HG03066 (cell line): ENCODE data around the gene ZC3H7A.

Experiments
- ATAC-seq: cut with Tn5 transposase; IDR thresholded peaks from one replicate; pipeline ENCODE4 v1.9.1; 2021; ENCODE audit warnings: low read depth; ENCODE audit not compliant: unreplicated experiment

The ZC3H7A gene

GRCh38 chr16:11738742-11739544, 58.1 kb downstream of the ZC3H7A start:
- no peak for ATAC-seq

DNA sequence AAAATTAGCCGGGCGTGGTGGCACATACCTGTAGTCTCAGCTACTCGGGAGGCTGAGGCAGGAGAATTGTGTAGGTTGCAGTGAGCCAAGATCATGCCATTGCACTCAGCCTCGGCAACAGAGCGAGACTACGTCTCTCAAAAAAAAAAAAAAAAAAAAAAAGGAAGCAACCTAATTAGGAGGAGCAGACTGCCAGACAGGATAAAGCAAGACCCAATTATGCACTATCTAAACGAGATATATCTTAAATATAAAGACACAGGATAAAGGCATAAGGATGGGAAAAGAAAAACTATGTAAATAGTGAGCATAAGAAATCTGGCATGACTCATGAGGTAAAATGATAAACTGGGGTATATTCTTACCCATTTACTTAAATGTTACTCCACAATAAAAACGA, 59.3 kb downstream of the ZC3H7A start:
- no peak for ATAC-seq

DNA sequence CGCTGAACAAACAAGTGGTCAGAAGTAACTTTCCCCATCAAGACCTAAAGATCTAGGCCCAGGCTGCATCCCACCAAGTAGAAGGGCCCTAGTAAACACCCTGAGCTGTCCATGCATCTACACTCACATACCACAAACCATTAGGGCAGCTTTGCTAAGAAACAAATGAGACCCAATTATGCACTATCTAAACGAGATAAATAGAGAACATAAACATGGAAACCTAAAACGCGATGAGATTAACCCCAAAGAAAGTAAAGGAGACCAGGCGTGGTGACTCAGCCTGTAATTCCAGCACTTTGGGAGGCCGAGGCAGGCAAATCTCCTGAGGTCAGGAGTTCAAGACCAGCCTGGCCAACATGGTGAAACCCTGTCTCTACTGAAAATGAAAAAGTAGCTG, 60.2 kb downstream of the ZC3H7A start:
- ATAC-seq, result no peak

DNA sequence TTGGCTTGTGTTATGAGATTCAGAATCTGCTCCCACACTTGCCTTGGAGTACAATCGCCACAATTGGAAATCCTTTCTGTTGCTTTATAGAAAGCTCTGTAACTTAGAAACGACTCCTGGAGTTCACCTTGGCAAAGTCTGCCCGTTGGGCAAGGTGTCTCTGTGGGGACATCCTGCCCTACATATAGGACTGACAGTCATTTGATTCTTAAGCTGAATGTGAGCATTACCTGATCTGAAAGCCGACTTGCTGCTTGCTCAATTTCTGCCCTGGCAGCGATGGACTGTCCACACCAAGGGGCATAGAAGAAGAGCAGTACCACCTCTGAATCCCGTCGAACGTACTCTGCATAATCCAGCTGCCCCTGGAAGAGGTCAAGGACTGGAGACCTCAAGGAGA, 61.3 kb downstream of the ZC3H7A start:
- ATAC-seq, result no peak

DNA sequence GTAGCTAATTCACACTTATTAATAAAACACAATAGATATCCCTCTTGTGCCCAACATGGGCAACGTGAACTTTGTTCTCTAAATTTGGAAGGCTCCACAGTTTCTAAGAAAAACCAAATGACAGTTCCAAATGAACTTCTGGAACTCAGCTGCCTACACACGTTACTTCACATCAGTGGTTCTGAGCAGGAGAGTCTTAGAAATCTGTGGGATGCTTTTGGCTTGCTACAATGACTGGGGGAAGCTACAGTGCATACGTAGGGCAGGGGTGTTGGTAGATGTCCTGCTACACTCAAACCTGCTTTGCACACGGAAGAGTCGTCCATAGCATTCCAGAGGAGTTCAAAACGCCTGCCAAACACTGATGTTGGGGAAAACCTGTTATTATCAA, 62.4 kb downstream of the ZC3H7A start:
- ATAC-seq, result no peak

- peak; percentile 60 for ATAC-seq
Measured at GRCh38 chr16:11734025-11734652, 62.9 kb downstream of the ZC3H7A start.

- no peak for ATAC-seq
Measured at GRCh38 chr16:11731222-11731621, 65.8 kb downstream of the ZC3H7A start.

- ATAC-seq, result no peak
Measured at GRCh38 chr16:11729787-11730186, 67.3 kb downstream of the ZC3H7A start.

- ATAC-seq, result no peak
Measured at GRCh38 chr16:11727796-11728543, 69.1 kb downstream of the ZC3H7A start.

DNA sequence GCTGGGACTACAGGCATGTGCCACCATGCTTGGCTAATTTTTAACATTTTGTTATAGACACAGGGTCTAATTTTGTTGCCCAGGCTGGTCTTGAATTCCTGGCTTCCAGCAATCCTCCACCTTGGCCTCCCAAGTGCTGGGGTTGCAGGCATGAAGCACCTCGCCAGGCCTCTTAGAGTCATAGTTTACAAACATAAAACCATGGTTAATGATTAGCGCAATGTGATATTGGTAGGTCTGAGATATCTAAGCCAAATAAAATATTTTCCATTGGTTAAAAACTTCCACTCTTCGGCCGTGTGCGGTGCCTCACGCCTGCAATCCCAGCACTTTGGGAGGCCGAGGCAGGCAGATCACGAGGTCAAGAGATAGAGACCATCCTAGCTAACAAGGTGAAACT, 71.0 kb downstream of the ZC3H7A start:
- ATAC-seq, result no peak

- ATAC-seq, result no peak
Measured at GRCh38 chr16:11725457-11725856, 71.6 kb downstream of the ZC3H7A start.

DNA sequence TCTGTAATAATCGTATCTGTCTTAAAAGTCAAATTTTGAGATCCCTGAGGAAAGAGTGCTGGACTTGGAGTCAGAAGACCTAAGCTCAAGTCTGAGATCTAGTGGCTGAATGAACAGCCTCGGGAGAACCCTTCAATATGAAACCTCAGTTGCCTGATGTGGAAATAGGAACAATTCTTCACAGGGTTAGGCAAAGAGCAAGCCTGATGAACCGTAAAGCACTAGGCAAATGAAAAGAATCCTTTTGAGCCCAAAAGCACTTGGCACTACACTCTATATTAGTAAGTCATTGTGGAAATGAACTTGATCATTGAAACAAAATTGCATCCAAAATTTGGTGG, 74.6 kb downstream of the ZC3H7A start:
- ATAC-seq, result no peak

- no peak for ATAC-seq
Measured at GRCh38 chr16:11721781-11722467, 75.1 kb downstream of the ZC3H7A start.

- ATAC-seq, result no peak
Measured at GRCh38 chr16:11719762-11720161, 77.3 kb downstream of the ZC3H7A start.

DNA sequence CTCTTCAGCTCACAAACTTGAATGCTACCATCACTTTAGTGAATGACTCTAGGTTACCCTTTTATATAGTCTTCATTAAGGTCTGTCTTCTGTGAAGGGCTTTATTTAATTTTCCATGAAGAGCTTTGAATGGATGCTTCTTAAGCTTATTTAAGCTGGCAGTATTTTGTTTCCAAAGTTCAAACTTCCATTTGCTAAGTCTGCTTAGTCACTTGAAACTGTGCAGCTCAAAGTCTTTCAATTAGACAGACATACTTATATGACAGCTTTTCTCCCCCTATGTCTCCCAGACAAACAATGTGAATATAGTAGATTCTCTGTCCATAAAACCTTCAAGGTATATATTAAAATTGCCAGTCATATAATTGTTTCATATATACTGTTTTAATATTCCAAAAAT, 77.9 kb downstream of the ZC3H7A start:
- no peak for ATAC-seq

DNA sequence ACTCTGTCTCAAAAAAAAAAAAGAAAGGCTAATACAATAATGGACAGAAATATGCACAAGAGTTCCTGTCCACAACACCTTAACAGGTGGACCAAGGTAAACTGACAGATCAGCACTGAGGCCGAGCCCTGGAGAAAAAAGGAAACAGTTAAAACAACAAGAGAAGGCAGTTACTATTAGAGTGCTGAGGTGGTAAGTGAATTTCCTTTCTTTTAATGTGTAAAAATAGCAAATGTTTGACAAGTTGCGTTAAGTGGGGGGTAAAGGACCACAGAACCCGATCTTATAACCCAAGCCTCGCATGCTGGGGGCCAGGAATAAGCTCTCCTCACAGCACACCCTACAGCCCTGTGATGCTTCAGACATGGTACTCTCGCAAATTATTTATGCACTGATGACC, 79.2 kb downstream of the ZC3H7A start:
- no peak for ATAC-seq

DNA sequence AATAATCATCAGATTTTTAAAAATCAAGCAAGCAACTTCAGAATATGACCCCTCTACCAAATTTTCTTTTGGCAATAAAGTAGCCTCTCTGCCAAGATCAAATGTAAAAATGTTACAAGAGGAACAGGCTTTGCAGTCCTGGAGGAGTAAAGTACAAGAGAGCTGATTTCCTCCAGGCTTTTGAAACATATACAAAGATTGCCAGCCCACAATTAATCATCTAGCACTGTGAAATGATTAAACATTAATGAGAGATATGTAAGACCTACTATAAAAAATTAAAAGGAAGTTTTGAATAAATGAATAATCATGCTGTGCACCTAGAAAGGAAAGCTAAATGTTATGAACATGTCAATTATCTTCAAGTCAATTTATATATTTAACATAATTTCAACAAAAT, 80.7 kb downstream of the ZC3H7A start:
- no peak for ATAC-seq

GRCh38 chr16:11715246-11715947, 81.7 kb downstream of the ZC3H7A start:
- no peak for ATAC-seq

GRCh38 chr16:11712122-11712521, 84.9 kb downstream of the ZC3H7A start:
- ATAC-seq, result no peak

DNA sequence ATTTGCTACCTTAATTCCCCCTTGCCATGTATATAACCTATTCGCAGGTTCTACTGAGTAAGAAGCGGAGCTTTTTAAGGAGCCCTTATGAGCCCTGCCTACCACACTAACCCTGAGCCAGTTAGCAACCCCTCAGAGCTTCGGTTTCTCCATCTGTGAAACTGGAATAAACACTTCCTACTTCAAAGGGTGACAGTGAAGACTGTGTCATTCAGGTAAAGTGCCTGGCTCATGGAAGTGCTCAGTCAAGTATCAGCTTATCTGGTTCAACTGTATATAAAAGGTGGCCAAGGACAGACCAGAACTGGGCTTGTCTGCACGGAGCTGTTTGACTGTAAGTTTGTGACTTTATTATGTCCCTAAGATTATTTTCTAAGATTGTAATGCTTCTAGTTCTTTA, 85.4 kb downstream of the ZC3H7A start:
- ATAC-seq, result no peak

- ATAC-seq, result no peak
Measured at GRCh38 chr16:11708421-11708820, 88.6 kb downstream of the ZC3H7A start.
